HG03139 (cell line): ENCODE measurements around the gene STK32C.
A peak's percentile ranks its signal among the peaks of the same experiment; 100 is the strongest.
"Not testable (repeated sequence)": the region's sequence is repeated elsewhere in the genome, so short reads cannot be mapped to it uniquely, and the experiment has no call there.

ENCODE experiments used
- ATAC-seq: cut with Tn5 transposase; IDR thresholded peaks from one replicate; pipeline ENCODE4 v1.9.1; 2021; ENCODE audit not compliant: unreplicated experiment

Gene STK32C

DNA sequence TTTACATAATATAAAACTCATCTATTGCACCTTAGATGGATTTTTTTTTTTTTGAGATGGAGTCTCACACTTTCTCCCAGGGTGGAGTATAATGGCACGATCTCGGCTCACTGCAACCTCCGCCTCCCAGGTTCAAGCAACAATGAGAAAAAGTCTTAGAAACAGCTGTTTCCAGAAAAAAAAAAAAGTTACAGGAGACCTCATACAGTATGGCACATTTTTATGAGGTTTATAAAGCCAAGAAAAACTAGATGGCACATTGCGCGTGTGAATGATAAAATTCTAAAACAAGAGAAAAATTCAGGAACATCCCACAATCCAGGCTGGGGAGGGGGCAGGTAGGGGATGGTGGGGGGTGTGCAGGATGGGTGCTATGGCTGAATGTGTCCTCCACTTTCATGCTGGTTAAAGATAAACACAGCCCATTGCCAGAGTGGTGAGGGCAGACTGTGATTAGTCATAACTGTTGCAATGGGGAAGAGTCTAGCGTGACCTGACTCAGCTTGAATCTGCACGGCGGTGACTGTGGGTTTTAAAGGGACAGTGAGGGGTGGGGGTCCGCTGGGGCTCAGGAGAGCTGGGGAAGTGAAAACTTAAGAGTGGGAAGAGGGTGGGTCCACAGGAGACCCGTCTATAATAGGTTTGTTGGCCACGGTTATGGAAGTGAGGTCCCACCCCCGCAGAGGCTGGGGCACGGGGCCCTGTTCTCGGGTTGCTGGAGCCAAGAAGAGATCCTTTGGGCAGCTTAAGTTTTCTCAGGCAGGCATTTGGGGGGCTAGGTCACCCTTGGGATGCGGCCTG, 12.3 kb upstream of the STK32C start:
- peak; percentile 99 for ATAC-seq

DNA sequence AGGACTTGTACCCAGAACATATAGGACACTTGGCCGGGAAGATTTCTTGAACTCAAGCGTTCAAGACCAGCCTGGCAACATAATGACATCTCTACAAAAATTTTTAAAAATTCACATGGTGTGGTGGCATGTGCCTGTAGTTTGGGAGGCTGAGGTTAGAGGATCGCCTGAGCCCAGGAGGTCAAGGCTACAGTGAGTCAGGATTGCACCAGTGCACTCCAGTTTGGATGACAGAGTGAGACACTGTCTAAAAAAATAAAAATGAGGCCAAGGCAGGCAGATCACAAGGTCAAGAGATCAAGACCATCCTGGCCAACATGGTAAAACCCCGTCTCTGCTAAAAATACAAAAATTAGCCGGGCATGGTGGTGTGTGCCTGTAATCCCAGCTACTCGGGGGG, 9.7 kb upstream of the STK32C start:
- not testable (repeated sequence) for ATAC-seq

GRCh38 chr10:132316133-132316532, 8.4 kb upstream of the STK32C start:
- no peak for ATAC-seq

- not testable (repeated sequence) for ATAC-seq
These were observed 7.1 kb upstream of the STK32C start for GRCh38 chr10:132314881-132315280.

DNA sequence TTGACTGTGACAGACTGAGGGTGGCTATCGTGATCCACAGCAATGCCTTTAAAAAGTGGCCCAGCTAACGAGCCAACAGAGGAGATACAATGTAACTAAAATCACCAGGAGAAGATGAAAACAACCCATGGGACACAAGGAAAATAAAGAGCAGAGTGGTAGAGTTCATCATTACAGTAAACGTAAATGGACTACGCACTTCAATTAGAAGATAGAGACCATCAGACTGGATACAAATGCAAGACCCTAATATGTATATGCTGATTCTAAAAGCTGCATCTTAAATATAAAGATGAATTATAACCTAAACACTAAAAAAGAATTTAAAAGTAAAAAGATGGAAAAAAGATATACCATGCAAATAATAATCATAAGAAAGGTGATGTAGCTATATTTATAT, 6.6 kb upstream of the STK32C start:
- no peak for ATAC-seq

DNA sequence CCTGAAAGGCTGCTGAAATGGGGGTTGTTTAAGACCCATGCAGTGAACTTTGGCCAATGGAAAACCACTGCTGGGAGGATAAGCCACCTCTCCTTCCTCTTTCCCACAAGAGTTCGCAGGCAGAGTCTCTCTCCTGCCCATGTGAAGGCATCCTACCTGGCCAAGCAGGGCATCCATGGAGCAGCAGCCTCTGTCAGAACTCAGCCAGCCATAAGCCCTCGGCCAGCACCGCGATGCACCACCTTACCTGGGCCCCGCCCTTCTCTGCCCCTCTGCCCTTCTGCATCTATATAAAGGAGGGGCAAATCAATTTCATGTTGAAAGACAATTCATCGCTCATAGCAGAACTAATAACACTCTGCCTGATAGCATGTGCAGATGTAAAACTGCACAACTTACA, 6.1 kb upstream of the STK32C start:
- no peak for ATAC-seq

DNA sequence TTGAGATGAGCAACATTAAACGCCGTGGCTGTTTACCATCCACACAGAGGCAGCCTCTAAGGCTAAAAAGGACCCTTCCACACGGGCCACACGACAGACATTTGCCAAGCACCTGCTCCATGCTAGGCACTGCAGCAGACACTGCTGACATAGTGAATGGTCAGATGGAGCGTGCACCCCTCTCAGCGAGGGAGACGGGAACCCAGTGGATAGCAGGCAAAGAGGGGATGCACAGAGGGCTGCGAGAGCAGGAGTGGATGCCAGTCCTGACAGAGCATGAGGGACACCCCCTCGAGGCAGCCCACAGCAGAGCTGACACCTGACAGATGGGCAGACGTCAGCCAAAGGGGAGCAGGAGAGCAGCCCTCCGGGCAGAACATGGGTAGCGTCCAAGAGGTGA, 5.6 kb upstream of the STK32C start:
- ATAC-seq: no peak

DNA sequence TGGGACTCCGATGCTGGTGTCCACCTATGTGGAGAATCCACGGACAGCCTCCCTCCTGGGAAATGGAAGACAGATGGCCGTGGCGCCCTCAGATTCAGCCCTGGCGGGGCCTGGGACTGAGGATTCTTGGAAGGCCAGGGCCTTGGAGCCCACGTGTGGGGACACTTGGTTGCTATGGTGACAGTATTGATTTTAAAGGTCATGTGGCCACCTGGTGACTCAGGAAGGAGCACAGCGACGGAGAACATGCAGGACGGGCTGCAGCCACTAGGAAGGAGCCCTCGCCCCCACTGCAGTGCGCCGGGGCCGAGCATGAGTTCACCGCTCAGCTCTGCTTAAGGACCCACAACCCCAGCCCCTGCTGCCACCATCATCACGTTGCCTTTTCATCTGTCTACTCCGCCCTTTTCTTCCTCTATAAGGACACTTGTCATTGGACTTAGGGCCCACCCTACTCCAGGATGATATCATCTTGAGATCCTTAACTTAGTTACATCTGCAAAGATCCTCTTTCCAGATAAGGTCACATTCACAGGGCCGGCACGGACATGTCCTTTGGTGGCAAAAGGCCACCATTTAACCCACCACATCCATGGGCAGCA, 3.7 kb upstream of the STK32C start:
- no peak for ATAC-seq

- no peak for ATAC-seq
These were observed 3.1 kb upstream of the STK32C start for GRCh38 chr10:132310701-132311337.

- no peak for ATAC-seq
These were observed 2.3 kb upstream of the STK32C start for GRCh38 chr10:132309879-132310591.

GRCh38 chr10:132309471-132309865, 1.7 kb upstream of the STK32C start:
- ATAC-seq: no peak

DNA sequence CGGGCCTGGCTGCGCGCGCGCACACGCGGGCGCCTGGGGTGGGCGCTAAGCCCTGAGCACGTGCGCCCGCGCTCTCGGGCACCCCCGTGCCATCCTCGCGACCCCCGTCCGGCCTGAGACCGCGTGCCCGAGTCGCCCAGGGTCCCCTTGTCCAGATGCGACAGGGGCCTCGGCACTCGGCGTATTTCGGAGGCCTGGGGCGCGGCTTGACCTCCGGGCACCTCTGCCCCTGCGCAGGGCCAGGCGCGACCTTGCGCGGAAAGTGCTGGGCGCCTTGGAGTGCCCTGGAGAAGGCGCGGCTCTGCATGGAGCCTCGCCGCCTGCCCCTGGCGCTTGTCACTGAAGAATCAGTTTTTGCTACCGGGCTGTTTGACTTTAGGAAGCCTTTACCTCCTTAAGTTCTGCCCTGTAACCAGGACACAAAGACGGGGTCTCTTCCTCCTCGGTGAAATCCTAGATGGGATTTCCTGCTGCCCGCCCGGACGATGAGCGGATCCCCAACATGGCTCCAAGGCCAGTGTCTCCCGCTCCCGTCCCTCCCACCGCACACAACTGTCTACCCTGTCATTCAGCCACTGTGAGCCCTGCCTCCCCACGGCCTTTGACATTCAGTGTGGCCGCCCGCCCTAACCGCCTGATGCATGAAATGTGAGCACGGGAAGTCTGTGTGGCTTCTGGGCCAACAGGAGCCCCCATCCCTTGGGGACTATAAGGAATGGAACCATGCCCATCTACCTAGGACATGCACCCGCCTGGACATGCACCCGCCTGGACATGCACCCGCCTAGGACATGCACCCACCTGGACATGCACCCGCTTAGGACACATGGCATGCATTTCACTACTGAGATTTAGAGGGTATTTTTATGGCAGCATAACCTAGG, 1.1 kb upstream of the STK32C start:
- ATAC-seq: no peak

DNA sequence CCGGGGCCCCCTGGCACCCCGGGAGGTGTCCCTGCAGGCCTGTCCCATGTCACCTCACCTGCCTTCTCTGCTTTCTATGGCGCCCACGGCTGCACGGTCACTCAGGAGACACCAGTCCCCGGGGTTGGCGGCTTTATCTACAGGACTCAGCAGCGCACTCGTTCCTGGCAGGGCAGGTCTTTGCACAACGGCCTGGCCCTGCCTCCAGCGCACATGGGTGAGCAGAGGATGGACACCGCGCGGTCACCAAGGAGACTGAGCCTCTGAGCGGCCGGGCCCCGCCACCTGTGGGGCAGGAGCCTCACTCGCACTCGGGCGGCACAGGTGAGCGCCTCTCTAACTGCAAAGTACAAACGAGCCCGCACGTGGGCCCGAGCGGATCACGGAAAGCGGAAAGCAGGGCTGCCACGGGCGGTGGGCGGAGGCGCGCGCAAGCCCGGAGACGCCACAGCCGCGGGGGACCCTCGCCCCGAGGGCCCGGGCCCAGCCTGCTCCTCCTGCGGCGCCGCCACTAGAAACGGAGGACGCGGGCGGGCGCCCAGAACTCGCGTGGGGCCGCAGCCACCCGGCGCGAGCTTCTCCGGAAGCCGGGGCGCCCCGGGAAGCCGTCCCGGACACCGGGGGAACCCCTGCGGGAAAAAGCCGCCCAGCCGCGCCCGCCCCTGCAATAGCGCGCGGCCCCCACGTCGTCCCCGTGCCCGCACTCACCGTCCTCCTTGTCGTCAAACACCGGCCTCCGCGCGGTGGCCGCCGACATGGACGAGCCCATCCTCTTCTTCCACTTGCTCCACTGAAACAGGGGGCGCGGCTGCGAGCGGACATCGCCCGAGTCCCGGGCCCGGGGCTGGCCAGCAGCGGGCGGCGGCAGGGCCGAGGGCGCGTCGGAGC, 642 bp downstream of the STK32C start:
- ATAC-seq: peak; percentile 3

GRCh38 chr10:132306343-132306685, 1.4 kb downstream of the STK32C start:
- no peak for ATAC-seq

- no peak for ATAC-seq
These were observed 2.0 kb downstream of the STK32C start for GRCh38 chr10:132305654-132306342.

- no peak for ATAC-seq
These were observed 2.8 kb downstream of the STK32C start for GRCh38 chr10:132304756-132305509.

DNA sequence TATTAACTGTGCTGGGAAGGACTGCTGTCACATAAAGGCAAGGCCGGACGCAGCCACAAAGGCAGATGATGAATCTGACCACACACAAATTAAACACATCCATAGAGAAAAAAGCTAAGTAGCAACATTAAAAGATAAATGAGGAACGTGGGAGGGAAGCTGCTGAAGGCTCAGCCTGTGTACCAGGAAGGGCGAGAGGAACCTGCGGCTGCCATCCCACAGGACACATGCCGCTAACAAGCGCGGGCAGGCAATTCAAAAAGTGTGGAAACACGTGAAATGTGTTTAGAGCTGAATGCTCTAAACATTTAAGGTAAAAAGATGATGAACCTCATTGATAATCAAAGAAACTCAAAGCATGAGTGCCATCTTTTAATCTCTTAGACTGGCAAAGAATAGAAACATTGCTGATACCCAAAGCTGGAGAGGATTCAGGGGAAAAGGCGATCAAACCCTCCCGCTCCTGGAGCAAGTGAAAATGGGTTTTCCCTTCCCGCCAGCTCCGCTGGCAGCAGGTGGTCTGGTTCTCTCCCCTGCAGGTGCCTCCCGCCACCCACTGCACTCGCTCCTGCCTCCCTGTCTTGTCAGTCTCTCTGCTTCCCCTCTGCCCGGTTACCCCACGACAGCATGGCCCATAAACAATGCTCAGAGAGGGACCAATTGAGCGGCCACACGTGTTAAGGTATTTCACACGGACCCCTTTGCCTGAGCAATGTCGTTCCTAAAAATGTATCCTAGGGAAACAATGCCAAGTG, 4.2 kb downstream of the STK32C start:
- ATAC-seq: no peak
